NAMALWA (cell line): ENCODE data around the gene CIB1.

Source experiments
- DNase-seq: peaks from one replicate; pipeline ENCODE4 v3.0.0-alpha.2; 2015; ENCODE audit warnings: low spot score

Gene CIB1

GRCh38 chr15:90214553-90215196 is 19.1 kb downstream of the CIB1 start:
- peak; percentile 42 for DNase-seq

- DNase-seq, result no peak
Measured at GRCh38 chr15:90213818-90214204, 19.9 kb downstream of the CIB1 start.

- DNase-seq, result no peak
Measured at GRCh38 chr15:90213122-90213817, 20.5 kb downstream of the CIB1 start.

GRCh38 chr15:90212221-90213098 is 21.3 kb downstream of the CIB1 start:
- DNase-seq, result no peak

- DNase-seq, result no peak
Measured at GRCh38 chr15:90211440-90212143, 22.1 kb downstream of the CIB1 start.

GRCh38 chr15:90211009-90211408 is 22.7 kb downstream of the CIB1 start:
- no peak for DNase-seq

GRCh38 chr15:90210593-90210992 is 23.1 kb downstream of the CIB1 start:
- DNase-seq, result no peak

- DNase-seq, result no peak
Measured at GRCh38 chr15:90209591-90209990, 24.1 kb downstream of the CIB1 start.

- no peak for DNase-seq
Measured at GRCh38 chr15:90208356-90208755, 25.4 kb downstream of the CIB1 start.

GRCh38 chr15:90207252-90207651 is 26.5 kb downstream of the CIB1 start:
- DNase-seq, result no peak

GRCh38 chr15:90205886-90206285 is 27.9 kb downstream of the CIB1 start:
- no peak for DNase-seq

- DNase-seq, result no peak
Measured at GRCh38 chr15:90205050-90205848, 28.5 kb downstream of the CIB1 start.

GRCh38 chr15:90203922-90204321 is 29.8 kb downstream of the CIB1 start:
- no peak for DNase-seq

- DNase-seq, result no peak
Measured at GRCh38 chr15:90203473-90203872, 30.3 kb downstream of the CIB1 start.

- no peak for DNase-seq
Measured at GRCh38 chr15:90202929-90203328, 30.8 kb downstream of the CIB1 start.

GRCh38 chr15:90201944-90202375 is 31.8 kb downstream of the CIB1 start:
- no peak for DNase-seq

GRCh38 chr15:90201130-90201943 is 32.4 kb downstream of the CIB1 start, which contains the start of gene SEMA4B:
Gene SEMA4B, plus strand, starts transcription at chr15:90201330. Its CDS starts 249 bp downstream, at chr15:90201579.
- peak; percentile 81 for DNase-seq

GRCh38 chr15:90200534-90201129 is 33.1 kb downstream of the CIB1 start:
- peak; percentile 23 for DNase-seq

GRCh38 chr15:90194655-90195054 is 39.1 kb downstream of the CIB1 start:
- no peak for DNase-seq
